NT2/D1 (cell line): ENCODE data around the gene NFAM1.

Experiments
- DNase-seq: peaks from one replicate; pipeline ENCODE4 v3.0.0-alpha.2; 2011; ENCODE audit warnings: low read depth, low spot score
- H3K27me3 ChIP-seq: 2 replicates; pipeline ENCODE4 v1.6.0; 2011; ENCODE audit warnings: mild to moderate bottlenecking; ENCODE audit not compliant: insufficient read length, insufficient read depth
- H3K36me3 ChIP-seq: 2 replicates; pipeline ENCODE4 v1.6.1; 2011; ENCODE audit warnings: mild to moderate bottlenecking, low read length, mixed read lengths; ENCODE audit not compliant: insufficient read depth, insufficient read length
- H3K4me1 ChIP-seq: 2 replicates; pipeline ENCODE4 v1.5.1; 2011; ENCODE audit not compliant: insufficient read depth, insufficient read length
- H3K4me3 ChIP-seq: 2 replicates; pipeline ENCODE4 v1.5.1; 2011; ENCODE audit warnings: low read depth; ENCODE audit not compliant: insufficient read length
- H3K9ac ChIP-seq: 2 replicates; pipeline ENCODE4 v1.6.0; 2011; ENCODE audit warnings: low read depth; ENCODE audit not compliant: insufficient read length
- H3K9me3 ChIP-seq: 2 replicates; pipeline ENCODE4 v1.5.1; 2011; ENCODE audit warnings: mild to moderate bottlenecking, low read length; ENCODE audit not compliant: insufficient read depth
- SUZ12 ChIP-seq: IDR thresholded peaks from 2 replicates; pipeline ENCODE4 v1.6.1; 2011; ENCODE audit not compliant: insufficient read length, insufficient read depth; ENCODE audit errors: extremely low read depth
- YY1 ChIP-seq: IDR thresholded peaks from 2 replicates; pipeline ENCODE4 v1.6.1; 2011; ENCODE audit not compliant: insufficient read length, insufficient read depth
- ZNF274 ChIP-seq: IDR thresholded peaks from 2 replicates; pipeline ENCODE4 v1.6.1; 2011; ENCODE audit warnings: mild to moderate bottlenecking, low read depth, low read length

Gene NFAM1

GRCh38 chr22:42363892-42364291, 68.3 kb downstream of the NFAM1 start:
- no peak for TF ChIP-seq SUZ12
- no peak for TF ChIP-seq ZNF274
- no peak for TF ChIP-seq YY1
- peaks cover 6% of the 10 kb centered on the region; the same call in 1 of the 2 replicates for H3K9me3 ChIP-seq
- DNase-seq: no peak
- H3K4me3 ChIP-seq: no peak overlapping the region
- peaks cover 26% of the 10 kb centered on the region for H3K27me3 ChIP-seq
- no peak overlapping the region for H3K9ac ChIP-seq
- peaks cover 21% of the 10 kb centered on the region for H3K4me1 ChIP-seq
- H3K36me3 ChIP-seq: no peaks in the 10 kb centered on the region

- TF ChIP-seq SUZ12: no peak
- TF ChIP-seq YY1: no peak
- no peak for TF ChIP-seq ZNF274
- Histone ChIP-seq H3K36me3 (no peaks in the 10 kb centered on the region), H3K4me3 (no peak overlapping the region), H3K9me3 (no peaks in the 10 kb centered on the region), H3K9ac (no peak overlapping the region), H3K27me3 (peaks cover 12% of the 10 kb centered on the region), H3K4me1 (peaks cover 13% of the 10 kb centered on the region)
- DNase-seq: no peak
These were observed 70.7 kb downstream of the NFAM1 start for GRCh38 chr22:42361523-42361922.

GRCh38 chr22:42360348-42360747, 71.9 kb downstream of the NFAM1 start:
- no peak overlapping the region for H3K4me3 ChIP-seq
- H3K9ac ChIP-seq: no peak overlapping the region
- H3K9me3 ChIP-seq: no peaks in the 10 kb centered on the region
- H3K27me3 ChIP-seq: peaks cover 11% of the 10 kb centered on the region
- H3K36me3 ChIP-seq: no peaks in the 10 kb centered on the region
- DNase-seq: no peak
- TF ChIP-seq YY1 (no peak), ZNF274 (no peak), SUZ12 (no peak)
- H3K4me1 ChIP-seq: peaks cover 5% of the 10 kb centered on the region

DNA sequence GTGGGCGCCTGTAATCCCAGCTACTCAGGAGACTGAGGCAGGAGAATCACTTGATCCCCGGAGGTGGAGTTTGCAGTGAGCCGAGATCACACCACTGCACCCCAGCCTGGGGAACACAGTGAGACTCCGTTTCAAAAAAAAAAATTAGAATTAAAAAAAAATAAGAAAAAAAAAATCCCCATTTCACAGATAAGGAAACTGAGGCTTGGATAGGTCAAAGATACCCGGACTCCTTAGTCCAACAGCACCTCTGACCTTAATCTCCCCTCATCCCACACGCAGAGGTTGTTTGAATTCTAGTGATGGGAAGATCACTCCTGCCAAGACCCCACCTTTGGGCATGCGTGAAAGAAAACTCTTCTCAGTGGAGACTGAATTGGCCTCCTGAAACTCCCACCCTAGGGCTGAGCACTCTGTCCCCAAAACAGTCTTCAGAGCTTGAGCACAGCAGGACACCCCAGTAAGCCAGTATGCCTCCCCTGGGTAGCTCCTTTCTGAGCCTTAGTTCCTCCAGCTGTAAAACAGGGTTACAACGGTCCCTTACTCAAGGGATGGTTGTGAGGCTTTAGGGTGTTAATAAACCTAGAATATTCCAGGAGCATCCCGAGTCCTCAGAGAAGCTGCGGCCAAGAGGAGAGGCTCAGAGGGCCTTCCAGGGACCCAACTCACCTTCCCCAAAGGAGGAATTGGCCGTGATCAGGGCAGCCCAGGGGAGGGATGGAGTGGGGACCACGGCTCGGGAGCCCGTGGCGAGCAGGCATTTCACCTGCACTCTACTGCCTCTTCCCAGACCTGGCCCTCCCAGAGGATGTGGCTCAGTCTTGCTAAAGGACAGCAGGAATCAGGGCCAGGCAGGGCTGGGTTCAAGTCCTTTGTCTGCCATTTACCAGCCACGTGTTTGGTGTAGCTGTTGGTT, 73.3 kb downstream of the NFAM1 start:
- DNase-seq: no peak
- TF ChIP-seq SUZ12: no peak
- no peak for TF ChIP-seq ZNF274
- no peak for TF ChIP-seq YY1

GRCh38 chr22:42357634-42358296, 74.4 kb downstream of the NFAM1 start:
- Histone ChIP-seq H3K9me3 (no peaks in the 10 kb centered on the region), H3K4me1 (peaks cover 6% of the 10 kb centered on the region), H3K9ac (no peak overlapping the region), H3K36me3 (no peaks in the 10 kb centered on the region), H3K27me3 (peaks cover 11% of the 10 kb centered on the region), H3K4me3 (no peak overlapping the region)
- no peak for DNase-seq
- no peak for TF ChIP-seq ZNF274
- TF ChIP-seq SUZ12: no peak
- no peak for TF ChIP-seq YY1

More for the DNA sequence above, 73.3 kb downstream of the NFAM1 start:
- no peaks in the 10 kb centered on the region for H3K36me3 ChIP-seq
- H3K4me3 ChIP-seq: no peak overlapping the region
- H3K27me3 ChIP-seq: peaks cover 11% of the 10 kb centered on the region
- no peaks in the 10 kb centered on the region for H3K9me3 ChIP-seq
- peaks cover 5% of the 10 kb centered on the region for H3K4me1 ChIP-seq
- H3K9ac ChIP-seq: no peak overlapping the region

DNA sequence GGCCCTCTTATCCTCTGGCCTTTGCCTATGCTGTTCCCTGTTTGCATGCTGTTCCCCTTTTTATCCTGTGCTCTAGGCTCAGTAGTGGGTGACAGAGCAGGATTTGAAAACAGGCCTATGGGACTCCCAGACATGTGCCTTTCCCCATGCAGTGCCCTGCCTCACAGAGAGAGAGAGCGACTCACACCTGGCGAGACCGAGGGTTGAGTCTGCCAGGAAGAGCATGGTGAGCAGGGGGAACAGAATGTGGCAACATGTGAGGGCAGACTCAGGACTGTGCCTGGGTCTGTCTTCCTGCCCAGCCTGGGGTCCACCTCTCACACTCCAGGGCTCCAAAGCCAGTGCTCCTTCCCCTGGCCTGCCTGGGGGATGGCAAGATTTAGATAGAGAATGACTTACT, 75.0 kb downstream of the NFAM1 start:
- H3K9me3 ChIP-seq: no peaks in the 10 kb centered on the region
- H3K9ac ChIP-seq: no peak overlapping the region
- H3K4me3 ChIP-seq: no peak overlapping the region
- no peaks in the 10 kb centered on the region for H3K36me3 ChIP-seq
- DNase-seq: no peak
- H3K27me3 ChIP-seq: peaks cover 11% of the 10 kb centered on the region
- no peak for TF ChIP-seq ZNF274
- no peak for TF ChIP-seq YY1
- no peak for TF ChIP-seq SUZ12
- peaks cover 6% of the 10 kb centered on the region for H3K4me1 ChIP-seq

GRCh38 chr22:42356533-42356932, 75.7 kb downstream of the NFAM1 start:
- Histone ChIP-seq H3K9ac (no peak overlapping the region), H3K4me3 (no peak overlapping the region)
- no peak for TF ChIP-seq YY1
- TF ChIP-seq SUZ12: no peak
- TF ChIP-seq ZNF274: no peak

More at GRCh38 chr22:42356533-42356932, 75.7 kb downstream of the NFAM1 start:
- Histone ChIP-seq H3K9me3 (no peaks in the 10 kb centered on the region), H3K36me3 (no peaks in the 10 kb centered on the region), H3K27me3 (peaks cover 11% of the 10 kb centered on the region), H3K4me1 (peaks cover 6% of the 10 kb centered on the region)
- DNase-seq: no peak
